CD14-positive monocyte (primary cell): Measurements from ENCODE around the gene JUP. TPM values are rescaled to one million over a fixed set of nuclear protein-coding genes. Genes with fewer than 3 reads are reported as not detected.

Experiments
- DNase-seq, 3 donors: peaks; one replicate each; pipeline ENCODE4 v3.0.0-alpha.2; 2011 to 2022
- H2AFZ ChIP-seq: 2 replicates; pipeline ENCODE4 v1.6.0; 2012; ENCODE audit warnings: mild to moderate bottlenecking, low read depth, low read length, inconsistent platforms; ENCODE audit not compliant: insufficient read depth, poor library complexity, severe bottlenecking
- H3K27ac ChIP-seq, 2 donors: 1 replicate in 1 of 2; 2 replicates in 1 of 2; pipeline ENCODE4 v1.5.1; 2012 to 2013; ENCODE audit warnings: low read length in 2 of 2, control low read depth in 1 of 2, inconsistent platforms in 1 of 2, low read depth in 1 of 2, mild to moderate bottlenecking in 1 of 2
- H3K27me3 ChIP-seq, 2 donors: one replicate each; pipeline versions ENCODE4 v1.6.0 to v1.6.1; 2011 to 2013; ENCODE audit warnings: low read length in 2 of 2; ENCODE audit not compliant: control insufficient read depth in 2 of 2, insufficient read depth in 2 of 2
- H3K36me3 ChIP-seq, 2 donors: replicated peaks in 1 of 2; 1 replicate in 1 of 2; 2 replicates in 1 of 2; pipeline versions ENCODE4 v1.5.1 to v1.6.1; 2012 to 2013; ENCODE audit warnings: low read length in 2 of 2, control low read depth in 1 of 2, inconsistent platforms in 1 of 2, mild to moderate bottlenecking in 1 of 2; ENCODE audit not compliant: insufficient read depth in 2 of 2, control insufficient read depth in 1 of 2
- H3K4me1 ChIP-seq, 2 donors: 1 replicate in 1 of 2; 2 replicates in 1 of 2; pipeline versions ENCODE4 v1.5.1 to v1.6.1; 2012 to 2013; ENCODE audit warnings: low read length in 2 of 2, control low read depth in 1 of 2, inconsistent platforms in 1 of 2, mild to moderate bottlenecking in 1 of 2, moderate library complexity in 1 of 2; ENCODE audit not compliant: insufficient read depth in 2 of 2, control insufficient read depth in 1 of 2
- H3K4me2 ChIP-seq: replicated peaks from 2 replicates; pipeline ENCODE3; 2012; ENCODE audit warnings: low read length, moderate library complexity, mild to moderate bottlenecking; ENCODE audit not compliant: poor library complexity, severe bottlenecking; ENCODE audit errors: extremely low read depth
- H3K4me3 ChIP-seq, 3 experiments: fragments of 200-600 bp in 1 of 3; sonication (generic) in 1 of 3; replicated peaks in 1 of 3; 1 replicate in 2 of 3; 2 replicates in 1 of 3; pipeline ENCODE4 v1.5.1; 2011 to 2013; ENCODE audit warnings: low read length in 3 of 3, mild to moderate bottlenecking in 3 of 3, control low read depth in 2 of 3, low read depth in 2 of 3, inconsistent platforms in 1 of 3, moderate library complexity in 1 of 3
- H3K79me2 ChIP-seq: 2 replicates; pipeline ENCODE4 v1.6.0; 2012; ENCODE audit warnings: mild to moderate bottlenecking, control low read depth, inconsistent platforms, low read length, moderate library complexity; ENCODE audit not compliant: insufficient read depth
- H3K9ac ChIP-seq: 2 replicates; pipeline ENCODE4 v1.6.0; 2017; ENCODE audit warnings: low read length, mild to moderate bottlenecking; ENCODE audit not compliant: insufficient read depth, poor library complexity, severe bottlenecking
- H3K9me3 ChIP-seq, 2 donors: replicated peaks in 1 of 2; 1 replicate in 1 of 2; 2 replicates in 1 of 2; pipeline versions ENCODE4 v1.5.1 to v1.6.1; 2012 to 2013; ENCODE audit warnings: low read length in 2 of 2, control low read depth in 1 of 2; ENCODE audit not compliant: control insufficient read depth in 1 of 2, insufficient read depth in 1 of 2
- H4K20me1 ChIP-seq: 2 replicates; pipeline ENCODE4 v1.6.0; 2012; ENCODE audit warnings: mild to moderate bottlenecking, low read length, control low read depth, moderate library complexity; ENCODE audit not compliant: insufficient read depth
- H3K27ac Mint-ChIP-seq, 7 donors: one replicate each; pipeline ENCODE4 v1.8.0; 2020; ENCODE audit warnings: mild to moderate bottlenecking in 7 of 7, mixed read lengths in 7 of 7, moderate library complexity in 6 of 7, inconsistent platforms in 2 of 7
- H3K27me3 Mint-ChIP-seq, 3 donors: one replicate each; pipeline ENCODE4 v1.8.0; 2021 to 2022; ENCODE audit warnings: low read depth in 3 of 3, mild to moderate bottlenecking in 3 of 3, mixed read lengths in 3 of 3, moderate library complexity in 3 of 3, inconsistent platforms in 1 of 3
- H3K36me3 Mint-ChIP-seq, 2 donors: one replicate each; pipeline ENCODE4 v1.8.0; 2020; ENCODE audit warnings: mixed read lengths in 2 of 2, inconsistent platforms in 1 of 2, mild to moderate bottlenecking in 1 of 2
- H3K4me1 Mint-ChIP-seq: one replicate; pipeline ENCODE4 v1.8.0; 2020; ENCODE audit warnings: mild to moderate bottlenecking, mixed read lengths
- H3K4me3 Mint-ChIP-seq, 2 donors: one replicate each; pipeline ENCODE4 v1.8.0; 2020; ENCODE audit warnings: mild to moderate bottlenecking in 2 of 2, mixed read lengths in 2 of 2, moderate library complexity in 1 of 2
- H3K9me3 Mint-ChIP-seq, 7 donors: one replicate each; pipeline ENCODE4 v1.8.0; 2020 to 2022; ENCODE audit warnings: mixed read lengths in 7 of 7, mild to moderate bottlenecking in 6 of 7, moderate library complexity in 6 of 7, inconsistent platforms in 2 of 7
- WGBS: methylation state at CpG from one replicate; pipeline ENCODE4 v1.1.5; 2013; ENCODE audit warnings: missing lambda C conversion rate; ENCODE audit not compliant: insufficient coverage; 5-methylcytosine and 5-hydroxymethylcytosine counted together
- intact Hi-C, 2 donors: fragments of 100-400 bp; cut with micrococcal nuclease; formaldehyde crosslinking; loops; one replicate each; pipeline versions ENCODE4 v1.15.0 to v1.15.1; 2023
- polyA plus RNA-seq, 3 donors: library from polyadenylated mRNA; depleted of rRNA in 1 of 3; unstranded in 2 of 3; stranded (reverse) in 1 of 3; fragments of 300-500 nt in 2 of 3; fragments of >200 nt in 1 of 3; fragmentation: Illumina TruSeq in 2 of 3; gene quantifications; 1 replicate in 2 of 3; 2 replicates in 1 of 3; pipeline ENCODE4 v1.2.3, GENCODE V29; 2012 to 2021
- TF ChIP-seq, protein P1 (sequence below): fragments of 200-600 bp; IDR thresholded peaks from one replicate; pipeline ENCODE4 v1.8.0; 2022; ENCODE audit warnings: antibody characterized with exemption, mild to moderate bottlenecking

The JUP gene
- polyA plus RNA-seq, 3 donors, result 14.0 to 22.1 (median 15.4) TPM

DNA sequence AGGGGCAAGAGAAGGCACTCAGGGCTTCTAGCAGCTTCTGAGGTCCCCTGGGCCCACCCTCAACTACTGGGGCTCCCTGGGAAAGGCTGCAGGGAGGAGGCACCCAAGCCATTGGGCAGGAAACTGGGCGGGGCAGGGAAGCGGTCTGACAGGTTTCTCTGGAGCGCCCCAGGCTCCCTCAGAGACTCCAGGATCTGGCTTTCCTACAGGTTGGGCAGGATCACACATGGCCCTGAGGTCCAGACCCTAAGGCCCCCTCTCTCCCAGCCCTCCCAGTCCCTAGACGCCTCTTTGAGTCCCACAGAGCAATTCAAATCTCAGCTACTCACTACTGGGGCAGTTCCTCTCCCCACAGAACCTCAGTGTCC lies 14.3 kb downstream of the JUP start:
- TF ChIP-seq, protein P1, sequence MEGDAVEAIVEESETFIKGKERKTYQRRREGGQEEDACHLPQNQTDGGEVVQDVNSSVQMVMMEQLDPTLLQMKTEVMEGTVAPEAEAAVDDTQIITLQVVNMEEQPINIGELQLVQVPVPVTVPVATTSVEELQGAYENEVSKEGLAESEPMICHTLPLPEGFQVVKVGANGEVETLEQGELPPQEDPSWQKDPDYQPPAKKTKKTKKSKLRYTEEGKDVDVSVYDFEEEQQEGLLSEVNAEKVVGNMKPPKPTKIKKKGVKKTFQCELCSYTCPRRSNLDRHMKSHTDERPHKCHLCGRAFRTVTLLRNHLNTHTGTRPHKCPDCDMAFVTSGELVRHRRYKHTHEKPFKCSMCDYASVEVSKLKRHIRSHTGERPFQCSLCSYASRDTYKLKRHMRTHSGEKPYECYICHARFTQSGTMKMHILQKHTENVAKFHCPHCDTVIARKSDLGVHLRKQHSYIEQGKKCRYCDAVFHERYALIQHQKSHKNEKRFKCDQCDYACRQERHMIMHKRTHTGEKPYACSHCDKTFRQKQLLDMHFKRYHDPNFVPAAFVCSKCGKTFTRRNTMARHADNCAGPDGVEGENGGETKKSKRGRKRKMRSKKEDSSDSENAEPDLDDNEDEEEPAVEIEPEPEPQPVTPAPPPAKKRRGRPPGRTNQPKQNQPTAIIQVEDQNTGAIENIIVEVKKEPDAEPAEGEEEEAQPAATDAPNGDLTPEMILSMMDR, result no peak
- Histone ChIP-seq H3K4me2 (no peak overlapping the region), H3K36me3 (peaks cover 22 to 68% of the 10 kb centered on the region in 2 donors), H3K4me3 (no peak overlapping the region), H3K9me3 (no peaks in the 10 kb centered on the region), H3K4me1 (no peaks in the 10 kb centered on the region), H3K27ac (no peak overlapping the region), H4K20me1 (peaks cover 36% of the 10 kb centered on the region), H3K27me3 (no peaks in the 10 kb centered on the region), H3K79me2 (no peaks in the 10 kb centered on the region), H3K9ac (no peak overlapping the region), H2AFZ (no peak overlapping the region)
- H3K4me3 Mint-ChIP-seq, result no peak overlapping the region
- no peak overlapping the region for H3K27ac Mint-ChIP-seq
- H3K4me1 Mint-ChIP-seq, result peaks cover 5% of the 10 kb centered on the region
- no peak for DNase-seq
- 100% methylated on average over 4 of the region's 4 CpGs for WGBS
- peaks cover 0 to 2% (median 0%) of the 10 kb centered on the region in 7 donors for H3K9me3 Mint-ChIP-seq
- intact Hi-C loops, result no loop called here
- H3K36me3 Mint-ChIP-seq, result peaks cover 14 to 19% of the 10 kb centered on the region in 2 donors
- peaks cover 0 to 9% (median 6%) of the 10 kb centered on the region in 3 donors for H3K27me3 Mint-ChIP-seq

- no peak for DNase-seq
- peaks cover 27 to 71% of the 10 kb centered on the region in 2 donors for H3K36me3 ChIP-seq
- H3K79me2 ChIP-seq, result no peaks in the 10 kb centered on the region
- TF ChIP-seq, protein P1, result no peak
- no peak overlapping the region for H2AFZ ChIP-seq
- Mint-ChIP-seq H3K4me1 (peaks cover 5% of the 10 kb centered on the region), H3K27me3 (peaks cover 0 to 9% (median 6%) of the 10 kb centered on the region in 3 donors), H3K9me3 (peaks cover 0 to 2% (median 0%) of the 10 kb centered on the region in 7 donors), H3K27ac (peak overlapping the region in 2 of 7 donors; percentile 15 to 83), H3K36me3 (peaks cover 17 to 23% of the 10 kb centered on the region in 2 donors), H3K4me3 (no peak overlapping the region)
- H3K4me3 ChIP-seq, result no peak overlapping the region
- 97% methylated on average over 14 of the region's 17 CpGs for WGBS
- H3K4me1 ChIP-seq, result no peaks in the 10 kb centered on the region
- no peaks in the 10 kb centered on the region for H3K27me3 ChIP-seq
- no peak overlapping the region for H3K9ac ChIP-seq
- no peak overlapping the region for H3K27ac ChIP-seq
- no peak overlapping the region for H3K4me2 ChIP-seq
- H3K9me3 ChIP-seq, result no peaks in the 10 kb centered on the region
- H4K20me1 ChIP-seq, result peaks cover 32% of the 10 kb centered on the region
- intact Hi-C loops, result no loop called here
Measured at GRCh38 chr17:41771389-41772206, 14.9 kb downstream of the JUP start.
